Jurkat, Clone E6-1 (cell line): ENCODE results near the gene IL16.

ENCODE experiments used
- DNase-seq: peaks from one replicate; pipeline ENCODE4 v3.0.0-alpha.2; 2011; ENCODE audit warnings: low read depth, low spot score
- H3K4me3 ChIP-seq: 2 replicates; pipeline ENCODE4 v1.5.1; 2011; ENCODE audit warnings: mild to moderate bottlenecking, low read length, control low read depth, moderate library complexity

Gene IL16

DNA sequence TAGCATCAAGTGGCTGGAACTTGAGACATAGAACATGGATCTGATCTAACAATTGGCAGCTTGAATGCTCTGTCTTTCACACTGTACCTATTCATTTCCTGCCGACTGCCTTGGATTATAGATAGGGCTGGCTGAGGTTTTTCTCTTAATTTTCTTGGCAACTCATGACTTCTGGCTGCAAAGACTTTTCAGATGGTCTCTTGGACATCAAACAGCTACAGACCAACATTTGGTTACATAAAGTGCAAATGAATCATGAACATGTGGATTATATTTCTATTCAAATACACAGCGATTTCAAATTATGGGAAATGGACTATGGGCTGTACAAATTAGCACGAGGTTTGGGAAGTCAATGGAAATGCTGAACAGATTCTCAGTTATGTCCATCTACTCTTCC, 26.2 kb upstream of the IL16 start:
- H3K4me3 ChIP-seq, result no peak overlapping the region
- DNase-seq, result no peak

DNA sequence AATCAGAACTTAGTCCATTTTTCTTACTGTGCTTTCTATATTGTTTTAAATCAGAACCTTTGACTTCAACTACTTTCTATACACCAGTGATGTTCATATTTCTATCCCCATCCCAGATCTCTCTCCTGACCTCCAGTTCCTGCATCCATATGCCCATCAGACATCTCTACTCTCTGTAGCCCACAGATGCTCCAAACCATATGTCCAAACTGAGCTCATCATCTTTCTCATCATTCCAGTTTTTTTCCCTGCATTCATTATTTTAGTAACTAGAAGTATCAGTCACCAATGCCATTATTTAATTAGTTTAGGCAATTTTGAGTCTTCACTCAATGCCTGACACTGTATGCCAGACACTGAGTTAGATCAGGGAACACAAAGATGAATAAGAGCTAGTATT, 25.4 kb upstream of the IL16 start:
- no peak overlapping the region for H3K4me3 ChIP-seq
- DNase-seq, result no peak

DNA sequence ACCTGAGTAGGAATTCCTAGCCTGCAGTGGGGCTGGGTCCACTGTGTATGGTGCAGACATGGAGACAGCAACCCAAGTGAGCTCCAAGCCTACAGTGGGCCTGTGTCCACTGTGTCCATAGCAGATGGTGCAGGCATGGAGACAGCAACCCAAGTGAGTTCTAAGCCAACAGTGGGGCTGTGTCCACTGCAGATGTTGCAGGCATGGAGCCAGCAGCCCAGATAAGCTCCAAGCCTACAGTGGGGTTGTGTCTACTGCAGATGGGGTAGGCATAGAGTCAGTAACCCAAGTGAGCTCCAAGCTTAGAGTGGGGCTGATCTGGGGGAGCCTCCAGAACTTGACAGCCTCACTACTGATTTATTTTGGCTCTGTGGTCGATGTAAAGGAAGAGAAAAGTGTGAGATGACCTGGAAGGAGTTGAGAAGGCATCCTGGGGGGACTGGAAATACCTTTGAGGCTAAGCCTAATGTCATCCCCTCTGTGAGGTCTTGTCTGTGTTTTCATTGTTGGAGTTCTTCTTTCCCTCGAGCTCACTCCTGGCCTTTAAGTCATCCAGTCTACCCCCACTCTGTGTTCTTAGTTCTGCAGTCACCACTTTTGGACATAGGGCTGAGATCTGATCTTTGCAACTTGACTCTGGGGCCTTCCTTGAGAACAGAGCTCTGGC, 22.4 kb upstream of the IL16 start:
- H3K4me3 ChIP-seq, result no peak overlapping the region
- DNase-seq, result no peak

DNA sequence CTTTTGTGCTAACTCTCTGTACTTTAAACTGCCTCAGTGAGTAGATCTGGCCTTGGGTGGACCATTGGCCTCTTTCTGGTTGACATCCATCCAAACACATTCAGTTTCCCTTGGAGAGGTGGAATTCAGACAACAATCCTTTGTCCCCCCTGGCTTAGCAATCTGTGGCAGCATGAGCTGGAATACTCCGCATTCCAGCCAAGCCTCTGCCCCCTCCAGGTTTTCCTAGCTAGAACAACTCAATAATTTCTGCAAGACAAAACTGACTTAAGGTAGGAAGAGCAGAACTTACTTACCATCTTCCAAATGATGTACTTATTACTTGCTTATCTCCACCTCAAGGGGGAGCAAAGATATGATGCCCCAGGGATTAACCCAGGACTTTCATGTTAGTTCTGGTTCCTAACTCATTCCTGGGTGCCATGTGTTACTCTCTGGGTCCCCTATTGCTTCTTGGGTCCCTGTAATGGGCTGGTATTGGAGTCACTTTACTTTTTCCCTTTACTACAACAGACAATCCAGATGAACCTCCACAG, 21.8 kb upstream of the IL16 start:
- H3K4me3 ChIP-seq, result no peak overlapping the region
- no peak for DNase-seq

GRCh38 chr15:81175496-81175895, 21.2 kb upstream of the IL16 start:
- no peak for DNase-seq
- no peak overlapping the region for H3K4me3 ChIP-seq

DNA sequence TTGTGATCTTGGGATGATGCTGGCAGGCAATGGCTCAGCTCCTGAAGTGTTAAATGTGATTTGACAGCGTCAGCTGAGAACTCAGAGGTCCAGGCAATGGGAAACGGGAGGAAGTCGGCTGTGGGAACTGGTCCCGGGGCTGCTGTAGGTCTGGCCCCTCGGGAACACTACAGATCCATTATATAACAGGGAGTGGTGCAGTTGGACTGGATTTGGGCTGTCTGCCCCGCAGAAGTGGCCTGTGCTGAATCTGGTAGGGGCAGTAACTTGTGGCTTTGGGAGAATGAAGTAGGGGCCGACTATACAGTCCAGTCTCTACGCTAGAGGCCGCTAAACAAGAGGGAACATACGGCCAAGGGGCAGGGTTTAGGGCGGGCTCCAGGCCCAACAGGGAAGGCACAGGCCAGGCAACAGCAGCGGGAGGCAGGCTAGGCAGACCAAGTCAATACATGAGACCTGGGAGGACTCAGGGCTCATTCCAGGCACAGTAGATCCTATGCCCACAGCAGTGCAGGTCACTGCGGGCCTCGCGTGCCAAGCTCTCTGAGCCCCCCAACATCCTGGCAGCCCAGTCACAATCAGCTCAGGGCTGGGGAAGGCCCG, 20.3 kb upstream of the IL16 start:
- DNase-seq, result no peak

GRCh38 chr15:81178365-81178764, 18.3 kb upstream of the IL16 start:
- no peak overlapping the region for H3K4me3 ChIP-seq
- no peak for DNase-seq

More for the DNA sequence above, 20.3 kb upstream of the IL16 start:
- H3K4me3 ChIP-seq, result no peak overlapping the region

GRCh38 chr15:81181220-81181619, 15.5 kb upstream of the IL16 start:
- no peak overlapping the region for H3K4me3 ChIP-seq
- no peak for DNase-seq

DNA sequence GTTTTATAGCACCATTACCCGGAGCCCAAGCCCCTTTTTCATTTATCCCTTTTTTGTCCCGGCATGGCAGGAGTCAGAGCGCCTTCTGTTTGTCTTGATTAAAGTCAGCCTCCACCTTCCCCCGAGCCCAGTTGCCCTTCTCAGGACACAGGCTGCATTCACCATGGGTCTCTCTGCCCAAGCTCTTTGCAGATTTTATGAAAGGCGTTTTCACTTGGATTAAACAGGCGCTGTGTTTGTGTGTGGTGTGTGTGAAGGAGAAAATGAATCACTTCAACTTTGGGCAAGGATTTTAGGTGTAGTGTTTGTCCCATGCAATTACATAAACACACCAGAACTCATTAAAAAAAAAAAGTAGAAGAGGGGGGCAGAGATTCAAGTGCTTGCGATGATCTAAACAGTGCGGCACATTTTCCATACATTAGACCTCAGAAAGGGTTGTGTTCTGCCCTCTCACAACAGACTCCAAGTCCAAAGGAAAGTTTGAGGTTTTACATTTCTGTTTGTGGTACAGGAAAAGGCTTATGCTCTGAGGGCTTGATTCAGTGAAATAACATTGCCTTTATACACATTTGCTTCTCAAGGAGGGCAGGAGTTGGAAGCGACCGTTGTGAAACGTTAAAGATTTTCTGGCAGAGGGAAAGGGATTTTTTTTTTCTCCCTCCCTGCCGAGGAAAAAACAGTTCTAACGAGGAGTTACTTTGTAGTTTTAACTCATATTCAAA, 14.5 kb upstream of the IL16 start:
- DNase-seq, result peak; percentile 78

DNA sequence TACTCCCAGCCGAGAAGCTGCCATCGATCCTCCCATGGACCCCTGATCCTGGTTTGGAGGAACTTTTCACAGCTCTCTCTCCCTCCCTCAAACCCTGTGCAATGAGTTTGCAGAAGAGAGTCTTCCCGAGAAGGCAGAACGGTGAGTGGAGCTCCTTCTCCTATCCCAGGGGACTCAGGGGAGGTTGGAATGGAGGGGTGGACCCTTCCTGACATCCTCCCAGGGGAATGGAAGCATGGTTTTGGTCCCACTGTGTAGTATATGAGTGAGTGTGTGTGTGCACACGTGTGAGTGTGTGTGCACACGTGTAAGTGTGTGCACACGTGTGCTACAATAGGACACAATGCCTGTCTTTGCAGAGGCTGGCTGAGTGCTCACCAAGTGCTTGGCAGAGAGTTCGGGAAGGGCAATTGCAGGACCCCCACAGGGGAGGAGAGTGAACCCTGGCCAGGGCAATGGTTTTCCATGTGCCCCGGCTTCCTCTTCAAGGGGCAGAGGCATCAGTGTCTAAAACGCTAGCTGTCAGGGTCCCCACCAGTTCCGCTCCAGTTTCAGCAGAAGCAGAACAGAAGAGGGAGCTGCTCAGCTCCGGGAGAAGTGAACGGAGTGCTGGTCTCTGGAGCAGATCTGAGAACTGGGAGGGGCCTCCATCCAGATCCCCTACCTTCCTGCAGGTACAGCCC, 13.8 kb upstream of the IL16 start:
- no peak for DNase-seq

More for the DNA sequence above, 14.5 kb upstream of the IL16 start:
- peak overlapping the region; percentile 42 for H3K4me3 ChIP-seq

DNA sequence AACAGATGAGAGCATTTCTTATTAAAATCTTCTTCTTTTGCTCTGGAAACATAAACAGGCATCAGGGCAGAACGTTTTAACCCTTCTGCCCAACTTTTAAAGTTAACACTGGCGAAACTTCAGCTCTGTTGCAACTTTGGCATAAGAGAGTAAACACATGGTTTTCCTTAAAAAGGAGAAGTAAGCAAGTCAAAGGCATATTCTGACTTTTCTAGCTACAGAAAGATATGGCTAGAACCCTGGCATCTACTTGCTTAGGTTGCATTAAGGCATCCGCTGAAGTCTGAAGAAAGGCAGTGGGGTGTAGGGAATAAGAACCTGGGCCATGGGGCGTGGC, 13.3 kb upstream of the IL16 start:
- H3K4me3 ChIP-seq, result peak overlapping the region; percentile 42; the same call in 1 of the 2 replicates
- no peak for DNase-seq

More for the DNA sequence above, 13.8 kb upstream of the IL16 start:
- peak overlapping the region; percentile 42 for H3K4me3 ChIP-seq

DNA sequence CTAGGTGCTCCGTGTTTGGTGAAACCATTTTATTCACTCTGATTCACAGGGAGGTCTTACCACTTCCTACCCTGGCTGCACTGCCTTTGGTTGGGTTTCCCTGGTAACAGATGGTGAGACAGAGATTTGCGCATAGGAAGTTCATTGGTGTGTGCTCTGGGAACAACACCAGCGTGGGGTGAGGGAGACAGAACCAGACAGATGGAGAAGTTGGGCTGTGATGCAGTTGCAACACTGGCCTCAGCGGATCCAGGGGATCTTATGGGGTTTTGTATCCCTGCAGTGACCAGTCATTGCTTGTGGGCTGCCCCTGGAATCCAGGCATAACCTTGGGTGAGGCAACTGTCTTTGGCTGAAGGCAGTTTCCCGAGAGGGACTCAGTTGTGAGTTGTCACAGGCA, 12.5 kb upstream of the IL16 start:
- DNase-seq, result peak; percentile 90
- H3K4me3 ChIP-seq, result peak overlapping the region; percentile 29

DNA sequence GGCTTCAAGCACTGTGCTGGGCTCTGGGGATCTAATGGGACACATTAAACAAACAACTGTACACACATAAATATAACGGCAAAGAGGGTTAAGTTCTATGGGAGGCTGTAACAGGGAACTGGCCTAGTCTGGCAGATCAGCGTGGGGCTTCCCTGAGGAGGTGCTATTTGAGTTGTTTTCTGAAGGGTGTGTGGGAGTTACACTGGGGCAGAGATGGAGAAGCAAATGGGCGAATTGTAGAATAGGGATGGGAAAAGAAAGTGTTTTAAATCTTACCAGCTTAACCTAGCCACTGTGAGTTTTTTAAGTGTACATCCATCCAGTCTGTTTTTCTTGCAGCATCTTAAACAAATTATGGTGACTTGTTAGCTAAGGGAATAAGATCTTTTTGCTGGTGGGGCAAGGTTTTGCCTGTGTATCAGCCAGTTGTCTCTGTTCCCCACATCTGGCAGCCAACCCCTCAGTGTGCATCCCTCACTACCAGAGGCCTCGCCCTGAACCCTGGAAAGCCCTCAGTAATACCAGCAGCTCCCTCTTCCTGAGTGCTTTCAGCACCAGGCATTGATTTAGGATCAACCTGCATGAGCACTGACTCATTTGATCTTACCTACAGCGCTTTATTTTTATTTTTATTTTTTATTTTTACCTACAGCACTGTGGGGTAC, 10.9 kb upstream of the IL16 start:
- no peak overlapping the region for H3K4me3 ChIP-seq
- DNase-seq, result no peak

- no peak for DNase-seq
These were observed 8.3 kb upstream of the IL16 start for GRCh38 chr15:81188354-81188753.

GRCh38 chr15:81189583-81190283, 6.9 kb upstream of the IL16 start:
- no peak for DNase-seq
- H3K4me3 ChIP-seq, result no peak overlapping the region

More at GRCh38 chr15:81188354-81188753, 8.3 kb upstream of the IL16 start:
- H3K4me3 ChIP-seq, result no peak overlapping the region

- DNase-seq, result no peak
- H3K4me3 ChIP-seq, result no peak overlapping the region
These were observed 5.7 kb upstream of the IL16 start for GRCh38 chr15:81190922-81191507.

GRCh38 chr15:81191701-81192100, 5.0 kb upstream of the IL16 start:
- no peak for DNase-seq

GRCh38 chr15:81194723-81195122, 2.0 kb upstream of the IL16 start:
- no peak overlapping the region for H3K4me3 ChIP-seq
- DNase-seq, result no peak

More at GRCh38 chr15:81191701-81192100, 5.0 kb upstream of the IL16 start:
- H3K4me3 ChIP-seq, result no peak overlapping the region
